HAP-1 (cell line): ENCODE data around the gene ZNF189.

Experiments
- DNase-seq, 2 experiments: peaks; one replicate each; pipeline ENCODE4 v3.0.0-alpha.2; 2016 to 2020; ENCODE audit warnings: low spot score in 2 of 2
- H3K27me3 ChIP-seq: fragments of 250-450 bp; sonication (Bioruptor Pico); 2 replicates; pipeline ENCODE4 v1.5.1; 2020; ENCODE audit warnings: low read depth, mild to moderate bottlenecking, moderate library complexity
- H3K36me3 ChIP-seq: fragments of 250-450 bp; sonication (Bioruptor Pico); replicated peaks from 2 replicates; pipeline ENCODE4 v1.5.1; 2020; ENCODE audit warnings: mild to moderate bottlenecking
- H3K4me1 ChIP-seq: fragments of 250-450 bp; sonication (Bioruptor Pico); 2 replicates; pipeline ENCODE4 v1.5.1; 2020; ENCODE audit warnings: mild to moderate bottlenecking
- H3K4me3 ChIP-seq: fragments of 250-450 bp; sonication (Bioruptor Pico); 2 replicates; pipeline ENCODE4 v1.5.1; 2020; ENCODE audit warnings: mild to moderate bottlenecking, moderate library complexity
- H3K9me3 ChIP-seq: fragments of 250-450 bp; sonication (Bioruptor Pico); 2 replicates; pipeline ENCODE4 v1.5.1; 2020; ENCODE audit warnings: mild to moderate bottlenecking, moderate library complexity
- in situ Hi-C: fragments of 300-500 bp; cut with MboI; formaldehyde crosslinking; loops from 3 replicates; pipeline ENCODE4 v1.14.3; 2020; ENCODE audit warnings: low sequenced_read_pairs, inconsistent platforms, mixed read lengths

Gene ZNF189

GRCh38 chr9:101457003-101457402 lies 58.4 kb downstream of the ZNF189 start:
- in situ Hi-C loops = loop anchor here (5.0 kb wide), 1 partner anchor 75 kb away; the partner anchor contains the start of gene RNF20
- no peak for DNase-seq
- no peaks in the 10 kb centered on the region for H3K27me3 ChIP-seq
- H3K36me3 ChIP-seq = no peaks in the 10 kb centered on the region
- H3K4me3 ChIP-seq = no peak overlapping the region
- no peaks in the 10 kb centered on the region for H3K9me3 ChIP-seq
- H3K4me1 ChIP-seq = no peaks in the 10 kb centered on the region

- Histone ChIP-seq H3K4me1 (no peaks in the 10 kb centered on the region), H3K4me3 (no peak overlapping the region), H3K9me3 (no peaks in the 10 kb centered on the region), H3K27me3 (no peaks in the 10 kb centered on the region), H3K36me3 (no peaks in the 10 kb centered on the region)
- in situ Hi-C loops = loop anchor here (5.0 kb wide), 1 partner anchor 73 kb away; the partner anchor contains the start of gene RNF20
- DNase-seq = peak; percentile 37 to 69
These were observed 60.4 kb downstream of the ZNF189 start for GRCh38 chr9:101458963-101459631.
